IPS-NIHi11 (cell line): Measurements from ENCODE around the gene GAPDHS.
A peak's percentile ranks its signal among the peaks of the same experiment; 100 is the strongest.

ENCODE experiments used
- DNase-seq: peaks from one replicate; pipeline ENCODE4 v3.0.0; 2012; ENCODE audit warnings: mixed read lengths, low spot score

The GAPDHS gene

GRCh38 chr19:35557539-35558399 is 24.5 kb downstream of the GAPDHS start:
- peak; percentile 95 for DNase-seq

- no peak for DNase-seq
These were observed 25.4 kb downstream of the GAPDHS start for GRCh38 chr19:35558400-35559280.

- DNase-seq: no peak
These were observed 26.0 kb downstream of the GAPDHS start for GRCh38 chr19:35559281-35559659.

GRCh38 chr19:35559781-35560180 is 26.5 kb downstream of the GAPDHS start:
- no peak for DNase-seq

- DNase-seq: no peak
These were observed 27.0 kb downstream of the GAPDHS start for GRCh38 chr19:35560271-35560670.

GRCh38 chr19:35560677-35561076 is 27.4 kb downstream of the GAPDHS start:
- no peak for DNase-seq

- DNase-seq: no peak
These were observed 28.2 kb downstream of the GAPDHS start for GRCh38 chr19:35561436-35561835.

- DNase-seq: no peak
These were observed 29.1 kb downstream of the GAPDHS start for GRCh38 chr19:35562336-35562735.

- DNase-seq: no peak
These were observed 29.5 kb downstream of the GAPDHS start for GRCh38 chr19:35562776-35563175.

GRCh38 chr19:35563207-35563829 is 30.1 kb downstream of the GAPDHS start, which contains the start of gene ATP4A:
Gene ATP4A (minus strand): TSS chr19:35563658. CDS start chr19:35563629, 29 bp downstream.
- no peak for DNase-seq

- no peak for DNase-seq
These were observed 32.0 kb downstream of the GAPDHS start for GRCh38 chr19:35565016-35565856.

- DNase-seq: no peak
These were observed 33.5 kb downstream of the GAPDHS start for GRCh38 chr19:35566738-35567137.

GRCh38 chr19:35569281-35569781 is 36.1 kb downstream of the GAPDHS start:
- DNase-seq: no peak

GRCh38 chr19:35571406-35571965 is 38.2 kb downstream of the GAPDHS start:
- no peak for DNase-seq

GRCh38 chr19:35577918-35578317 is 44.7 kb downstream of the GAPDHS start:
- no peak for DNase-seq

GRCh38 chr19:35578707-35579106 is 45.5 kb downstream of the GAPDHS start:
- no peak for DNase-seq

GRCh38 chr19:35582760-35583159 is 49.5 kb downstream of the GAPDHS start:
- DNase-seq: no peak

GRCh38 chr19:35585848-35586247 is 52.6 kb downstream of the GAPDHS start, which contains the start of gene PMIS2:
Gene PMIS2 (plus strand): TSS chr19:35586173. CDS start chr19:35586260, 87 bp downstream.
- DNase-seq: peak; percentile 83

GRCh38 chr19:35587321-35587720 is 54.1 kb downstream of the GAPDHS start:
- no peak for DNase-seq

GRCh38 chr19:35590875-35591274 is 57.6 kb downstream of the GAPDHS start:
- DNase-seq: no peak

GRCh38 chr19:35592226-35592625 is 59.0 kb downstream of the GAPDHS start:
- peak; percentile 75 for DNase-seq
